Measurements from ENCODE around the gene SEC63.

DNA sequence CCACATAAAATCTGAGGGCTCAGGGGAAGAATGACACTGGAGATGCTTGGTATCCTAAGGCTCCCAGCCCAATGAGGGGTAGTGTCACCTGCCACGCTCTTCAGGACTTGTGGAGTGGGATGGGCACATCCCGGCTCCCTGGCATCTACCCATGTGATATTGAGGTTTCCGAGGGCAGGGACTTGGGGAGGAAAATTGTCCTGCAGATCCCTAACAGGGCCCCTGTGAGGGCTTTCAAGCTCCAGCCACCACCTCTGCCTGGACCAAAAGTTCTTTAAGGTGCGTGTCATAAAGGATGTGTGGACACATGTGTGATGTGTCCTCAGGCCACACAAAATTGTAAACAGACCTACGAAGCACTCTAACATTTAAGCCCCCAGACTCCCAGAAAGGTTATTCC, 136.4 kb downstream of the SEC63 start:
- TF ChIP-seq EZH2phosphoT487 (IDR thresholded peaks at IDR 0.05; ENCODE audit: insufficient read depth, low read depth) (no peak), EZH2 (IDR thresholded peaks at IDR 0.05; ENCODE audit: insufficient read depth, poor library complexity, severe bottlenecking) (no peak)
